Superior temporal gyrus (tissue), 1 donor: Measurements from ENCODE around the gene TMEM150C.
A peak's percentile ranks its signal among the peaks of the same experiment; 100 is the strongest.
"Not testable (repeated sequence)": the region's sequence is repeated elsewhere in the genome, so short reads cannot be mapped to it uniquely, and the experiment has no call there.

Source experiments
- DNase-seq: peaks from one replicate; pipeline ENCODE4 v3.0.0-alpha.2; 2016; ENCODE audit errors: extremely low spot score

Gene TMEM150C

GRCh38 chr4:82475931-82476330 is 85.9 kb downstream of the TMEM150C start:
- not testable (repeated sequence) for DNase-seq

GRCh38 chr4:82473621-82474164 is 88.1 kb downstream of the TMEM150C start:
- DNase-seq: no peak

GRCh38 chr4:82473080-82473479 is 88.7 kb downstream of the TMEM150C start:
- DNase-seq: not testable (repeated sequence)

GRCh38 chr4:82469791-82470345 is 91.9 kb downstream of the TMEM150C start:
- DNase-seq: peak; percentile 75

- DNase-seq: no peak
Observed at GRCh38 chr4:82467471-82467870, 94.3 kb downstream of the TMEM150C start.

GRCh38 chr4:82463221-82463620 is 98.6 kb downstream of the TMEM150C start:
- no peak for DNase-seq

GRCh38 chr4:82462415-82462831 is 99.4 kb downstream of the TMEM150C start:
- DNase-seq: peak; percentile 98

GRCh38 chr4:82461710-82462109 is 100.1 kb downstream of the TMEM150C start:
- no peak for DNase-seq

- DNase-seq: no peak
Observed at GRCh38 chr4:82458729-82459128, 103.1 kb downstream of the TMEM150C start.

- no peak for DNase-seq
Observed at GRCh38 chr4:82457266-82457665, 104.5 kb downstream of the TMEM150C start.

- DNase-seq: no peak
Observed at GRCh38 chr4:82452026-82452425, 109.8 kb downstream of the TMEM150C start.

GRCh38 chr4:82450966-82451755 is 110.6 kb downstream of the TMEM150C start:
- DNase-seq: no peak

- no peak for DNase-seq
Observed at GRCh38 chr4:82447886-82448285, 113.9 kb downstream of the TMEM150C start.

- DNase-seq: no peak
Observed at GRCh38 chr4:82439088-82439487, 122.7 kb downstream of the TMEM150C start.

GRCh38 chr4:82437285-82438005 is 124.3 kb downstream of the TMEM150C start:
- no peak for DNase-seq

GRCh38 chr4:82436780-82437179 is 125.0 kb downstream of the TMEM150C start:
- no peak for DNase-seq

GRCh38 chr4:82436130-82436529 is 125.7 kb downstream of the TMEM150C start:
- no peak for DNase-seq

GRCh38 chr4:82434949-82435348 is 126.8 kb downstream of the TMEM150C start:
- no peak for DNase-seq

- no peak for DNase-seq
Observed at GRCh38 chr4:82433791-82434190, 128.0 kb downstream of the TMEM150C start.
